SW480 (cell line): Measurements from ENCODE around the gene KRTAP4-8.
"Not testable (repeated sequence)": the region's sequence is repeated elsewhere in the genome, so short reads cannot be mapped to it uniquely, and the experiment has no call there.

Experiments used
- DNase-seq: peaks from one replicate; pipeline ENCODE4 v3.0.0-alpha.2; 2016; ENCODE audit warnings: low spot score

Gene KRTAP4-8

GRCh38 chr17:41098042-41098441 lies at the start of gene KRTAP4-8:
Gene KRTAP4-8, minus strand, starts transcription at chr17:41098142. Its CDS starts 58 bp downstream, at chr17:41098084.
- no peak for DNase-seq

GRCh38 chr17:41145261-41145660 lies 47.3 kb upstream of the KRTAP4-8 start:
- no peak for DNase-seq

GRCh38 chr17:41144846-41145245 lies 46.9 kb upstream of the KRTAP4-8 start:
- no peak for DNase-seq

GRCh38 chr17:41141361-41141760 lies 43.4 kb upstream of the KRTAP4-8 start:
- no peak for DNase-seq

GRCh38 chr17:41140360-41141131 lies 42.6 kb upstream of the KRTAP4-8 start, which contains the start of gene KRTAP4-6:
Gene KRTAP4-6, minus strand, starts transcription at chr17:41140544. Its CDS starts 57 bp downstream, at chr17:41140487.
- peak; percentile 39 for DNase-seq

- not testable (repeated sequence) for DNase-seq
Measured at GRCh38 chr17:41139865-41140264, 41.9 kb upstream of the KRTAP4-8 start.

GRCh38 chr17:41133880-41134735 lies 36.2 kb upstream of the KRTAP4-8 start:
- DNase-seq = no peak

- peak; percentile 80 for DNase-seq
Measured at GRCh38 chr17:41131979-41132378, 34.0 kb upstream of the KRTAP4-8 start.

- no peak for DNase-seq
Measured at GRCh38 chr17:41127371-41127770, 29.4 kb upstream of the KRTAP4-8 start.

GRCh38 chr17:41126412-41126811 lies 28.5 kb upstream of the KRTAP4-8 start:
- no peak for DNase-seq

- DNase-seq = no peak
Measured at GRCh38 chr17:41125064-41125463, 27.1 kb upstream of the KRTAP4-8 start.

- DNase-seq = not testable (repeated sequence)
Measured at GRCh38 chr17:41123991-41124371, 26.0 kb upstream of the KRTAP4-8 start, which contains the start of gene KRTAP4-12. Gene KRTAP4-12, minus strand, starts transcription at chr17:41124182. Its CDS starts 60 bp downstream, at chr17:41124122.

GRCh38 chr17:41123292-41123990 lies 25.5 kb upstream of the KRTAP4-8 start:
- DNase-seq = not testable (repeated sequence)

- DNase-seq = no peak
Measured at GRCh38 chr17:41121742-41122141, 23.8 kb upstream of the KRTAP4-8 start.

GRCh38 chr17:41119696-41120690 lies 22.1 kb upstream of the KRTAP4-8 start:
- DNase-seq = not testable (repeated sequence)

- DNase-seq = no peak
Measured at GRCh38 chr17:41118721-41119120, 20.8 kb upstream of the KRTAP4-8 start.

GRCh38 chr17:41117846-41118386 lies 20.0 kb upstream of the KRTAP4-8 start, which contains the start of gene KRTAP4-11:
Gene KRTAP4-11, minus strand, starts transcription at chr17:41118373. Its CDS starts 58 bp downstream, at chr17:41118315.
- DNase-seq = not testable (repeated sequence)

- DNase-seq = no peak
Measured at GRCh38 chr17:41116297-41116696, 18.4 kb upstream of the KRTAP4-8 start.

- no peak for DNase-seq
Measured at GRCh38 chr17:41111151-41111885, 13.4 kb upstream of the KRTAP4-8 start.
